Pancreas (tissue), 10 donors: ENCODE results near the gene CUX1. TPM values are rescaled to one million over a fixed set of nuclear protein-coding genes. Genes with fewer than 3 reads are reported as not detected.
A peak's percentile ranks its signal among the peaks of the same experiment; 100 is the strongest.

Source experiments
- ATAC-seq, 4 donors: fragments of 200-7000 bp; cut with Tn5 transposase; one replicate each; pipeline versions ENCODE4 v1.8.0 to v1.9.1; 2020; ENCODE audit warnings: mild to moderate bottlenecking in 4 of 4, moderate library complexity in 4 of 4
- DNase-seq, 6 donors: peaks; one replicate each; pipeline ENCODE4 v3.0.0-alpha.2; 2020
- FAIRE-seq: peaks from 2 replicates; lab custom pipeline; 2012; peaks lifted over from hg19 to GRCh38; lab: Jason Lieb, UNC
- H3K27ac ChIP-seq, 4 donors: fragments of 200-600 bp; sonication (generic); 1 replicate in 3 of 4; 2 replicates in 1 of 4; pipeline versions ENCODE4 v1.5.0 to v1.8.0; 2020
- H3K27me3 ChIP-seq, 4 donors: fragments of 200-600 bp; one replicate each; pipeline ENCODE4 v1.8.0; 2021
- H3K36me3 ChIP-seq, 3 donors: fragments of 200-600 bp; sonication (generic) in 1 of 3; one replicate each; pipeline versions ENCODE4 v1.5.0 to v1.8.0; 2020 to 2021
- H3K4me1 ChIP-seq, 3 donors: fragments of 200-600 bp; one replicate each; pipeline ENCODE4 v1.8.0; 2021
- H3K4me3 ChIP-seq, 4 donors: fragments of 200-600 bp; sonication (generic) in 2 of 4; one replicate each; pipeline versions ENCODE4 v1.5.0 to v1.8.0; 2020 to 2021
- H3K9me3 ChIP-seq, 4 donors: fragments of 200-600 bp; one replicate each; pipeline ENCODE4 v1.8.0; 2021
- WGBS, 2 donors: extraction: QIAGEN DNeasy Blood & Tissue Kit; methylation state at CpG; one replicate each; pipeline ENCODE4 v1.1.7; 2013; 5-methylcytosine and 5-hydroxymethylcytosine counted together
- intact Hi-C, 3 donors: fragments of 100-400 bp; cut with DNase I; formaldehyde crosslinking; loops; one replicate each; pipeline versions ENCODE4 v1.11.1 to v1.14.2; 2022
- polyA plus RNA-seq, 2 donors: library from polyadenylated mRNA; stranded (reverse); fragments of 200-250 nt; gene quantifications; one replicate each; pipeline ENCODE4 v1.2.3, GENCODE V29; 2013
- total RNA-seq, 6 donors: library from RNA; stranded (reverse); fragmentation: NEBNext Ultra II Directional in 4 of 6; extraction: Animal tissue kit (Norgen Biotek cat#: 25700) in 4 of 6; gene quantifications; one replicate each; pipeline versions ENCODE4 v1.2.1 to v1.2.4, GENCODE V29; 2021 to 2023
- TF ChIP-seq, protein P1 (sequence below), 4 donors: fragments of 200-600 bp; sonication (generic) in 3 of 4; IDR thresholded peaks; one replicate each; pipeline versions ENCODE4 v1.5.0 to v1.8.0; 2021; ENCODE audit warnings: antibody characterized with exemption in 4 of 4
- donor health status: healthy with polysubstance abuse.
- donor health status: DM: no; HTN: no; CAD: no; lungs with moderate emphysema.
- donor health status: DM: no; HTN: no; CAD: no.
- donor health status: control.
- donor health status: control.
- donor health status: Bipolar disorder and iron deficiency.
- donor health status: DM: yes; HTN: yes; CAD: no.
- donor health status: DM: no; HTN: no; CAD: no.
- donor health status: DM: no; HTN: no; CAD: no.
- donor health status: DM: yes; HTN: yes; CAD: no.

CUX1 gene
- total and polyA plus RNA-seq, 8 donors = 18.9 to 61.2 (median 45.1) TPM

DNA sequence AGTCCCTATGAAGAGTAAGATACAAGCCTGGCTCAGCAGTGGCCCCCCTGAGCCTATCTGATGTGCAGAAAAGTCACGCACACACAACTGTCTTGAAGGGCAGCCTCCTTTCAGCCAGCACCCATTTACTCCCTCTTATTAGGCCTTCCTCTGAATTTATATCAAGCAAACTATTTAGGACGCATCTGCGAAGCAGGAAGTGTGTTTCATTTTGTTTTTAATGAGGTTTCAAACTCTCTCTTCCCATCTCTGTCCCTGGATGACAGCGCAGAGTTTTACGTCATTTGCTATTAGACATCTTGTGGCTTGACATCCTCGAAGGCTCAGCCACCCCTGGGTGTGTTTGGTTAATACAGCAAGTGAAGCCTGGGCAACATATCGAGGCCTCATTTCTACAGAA, 79.5 kb downstream of the CUX1 start:
- intact Hi-C loops = no loop called here
- 91 to 93% methylated on average over 7 of the region's 7 CpGs for WGBS, 2 donors
- H3K27ac ChIP-seq = no peak overlapping the region
- no peak for FAIRE-seq
- H3K4me3 ChIP-seq = no peak overlapping the region
- no peaks in the 10 kb centered on the region for H3K36me3 ChIP-seq
- DNase-seq = no peak
- H3K9me3 ChIP-seq = no peaks in the 10 kb centered on the region
- TF ChIP-seq, protein P1, sequence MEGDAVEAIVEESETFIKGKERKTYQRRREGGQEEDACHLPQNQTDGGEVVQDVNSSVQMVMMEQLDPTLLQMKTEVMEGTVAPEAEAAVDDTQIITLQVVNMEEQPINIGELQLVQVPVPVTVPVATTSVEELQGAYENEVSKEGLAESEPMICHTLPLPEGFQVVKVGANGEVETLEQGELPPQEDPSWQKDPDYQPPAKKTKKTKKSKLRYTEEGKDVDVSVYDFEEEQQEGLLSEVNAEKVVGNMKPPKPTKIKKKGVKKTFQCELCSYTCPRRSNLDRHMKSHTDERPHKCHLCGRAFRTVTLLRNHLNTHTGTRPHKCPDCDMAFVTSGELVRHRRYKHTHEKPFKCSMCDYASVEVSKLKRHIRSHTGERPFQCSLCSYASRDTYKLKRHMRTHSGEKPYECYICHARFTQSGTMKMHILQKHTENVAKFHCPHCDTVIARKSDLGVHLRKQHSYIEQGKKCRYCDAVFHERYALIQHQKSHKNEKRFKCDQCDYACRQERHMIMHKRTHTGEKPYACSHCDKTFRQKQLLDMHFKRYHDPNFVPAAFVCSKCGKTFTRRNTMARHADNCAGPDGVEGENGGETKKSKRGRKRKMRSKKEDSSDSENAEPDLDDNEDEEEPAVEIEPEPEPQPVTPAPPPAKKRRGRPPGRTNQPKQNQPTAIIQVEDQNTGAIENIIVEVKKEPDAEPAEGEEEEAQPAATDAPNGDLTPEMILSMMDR (IDR thresholded peaks at IDR 0.05) = no peak
- no peak for ATAC-seq
- no peaks in the 10 kb centered on the region for H3K27me3 ChIP-seq
- peaks cover 0 to 2% (median 0%) of the 10 kb centered on the region in 3 donors for H3K4me1 ChIP-seq

DNA sequence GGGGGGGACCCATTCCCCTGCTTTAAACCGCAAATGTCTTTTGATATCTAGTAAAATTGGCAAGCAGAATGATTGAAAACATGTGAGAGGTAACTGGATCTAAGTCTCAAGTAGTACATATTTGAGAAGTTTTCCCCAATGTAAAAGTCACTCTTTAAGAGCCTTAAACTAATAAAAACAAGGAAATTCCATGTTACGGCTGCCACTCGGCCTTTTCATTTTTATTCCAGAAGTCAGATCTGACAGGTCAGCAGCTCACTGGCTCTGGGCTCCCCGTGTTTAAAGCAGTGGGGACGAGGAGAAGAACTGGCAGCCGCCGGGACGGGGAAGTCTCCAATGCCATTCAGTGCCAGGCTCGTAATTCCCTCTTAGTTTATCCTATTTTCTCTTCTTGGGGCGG, 80.7 kb downstream of the CUX1 start:
- H3K27ac ChIP-seq = no peak overlapping the region
- FAIRE-seq = no peak
- no peaks in the 10 kb centered on the region for H3K9me3 ChIP-seq
- H3K36me3 ChIP-seq = no peaks in the 10 kb centered on the region
- intact Hi-C loops = no loop called here
- no peak for DNase-seq
- H3K27me3 ChIP-seq = no peaks in the 10 kb centered on the region
- no peak for ATAC-seq
- TF ChIP-seq, protein P1 (IDR thresholded peaks at IDR 0.05) = no peak
- no peak overlapping the region for H3K4me3 ChIP-seq
- peaks cover 0 to 2% (median 0%) of the 10 kb centered on the region in 3 donors for H3K4me1 ChIP-seq
- WGBS, 2 donors = 93 to 97% methylated on average over 10 of the region's 10 CpGs

- H3K36me3 ChIP-seq = no peaks in the 10 kb centered on the region
- DNase-seq (no peak), ATAC-seq (no peak), FAIRE-seq (no peak)
- intact Hi-C loops = no loop called here
- TF ChIP-seq, protein P1 (IDR thresholded peaks at IDR 0.05) = no peak
- no peak overlapping the region for H3K4me3 ChIP-seq
- 64 to 70% methylated on average over 7 of the region's 7 CpGs for WGBS, 2 donors
- no peaks in the 10 kb centered on the region for H3K27me3 ChIP-seq
- no peaks in the 10 kb centered on the region for H3K9me3 ChIP-seq
- H3K27ac ChIP-seq = no peak overlapping the region
- peaks cover 0 to 2% (median 0%) of the 10 kb centered on the region in 3 donors for H3K4me1 ChIP-seq
Measured at GRCh38 chr7:101899616-101900015, 82.2 kb downstream of the CUX1 start.

DNA sequence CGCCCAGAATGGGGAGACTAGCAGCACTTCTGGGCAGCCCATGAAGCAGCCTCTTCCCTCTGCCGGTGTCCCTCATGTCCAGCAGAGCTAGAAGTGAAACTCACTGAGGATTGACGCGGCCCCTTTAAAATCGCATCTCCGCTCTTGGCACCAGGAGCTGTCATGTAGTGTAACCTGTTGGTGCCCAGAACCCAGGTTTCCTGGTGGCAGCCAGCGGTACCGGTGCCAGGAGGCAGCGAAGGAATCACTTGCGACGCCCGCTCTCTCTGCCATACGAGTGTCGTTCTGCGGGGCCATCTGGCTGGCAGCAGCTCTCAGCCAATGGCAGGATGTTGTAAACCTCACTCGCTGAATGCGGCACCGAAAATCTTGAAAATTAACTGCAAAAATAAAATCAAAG, 82.7 kb downstream of the CUX1 start:
- FAIRE-seq (no peak), ATAC-seq (peak in 2 of 4 donors; percentile 19 to 21), DNase-seq (no peak)
- peaks cover 0 to 2% (median 0%) of the 10 kb centered on the region in 3 donors for H3K4me1 ChIP-seq
- H3K4me3 ChIP-seq = no peak overlapping the region
- H3K27ac ChIP-seq = no peak overlapping the region
- intact Hi-C loops = no loop called here
- TF ChIP-seq, protein P1 (IDR thresholded peaks at IDR 0.05) = no peak
- H3K27me3 ChIP-seq = no peaks in the 10 kb centered on the region
- H3K36me3 ChIP-seq = no peaks in the 10 kb centered on the region
- H3K9me3 ChIP-seq = no peaks in the 10 kb centered on the region
- WGBS, 2 donors = 93 to 95% methylated on average over 18 of the region's 18 CpGs

DNA sequence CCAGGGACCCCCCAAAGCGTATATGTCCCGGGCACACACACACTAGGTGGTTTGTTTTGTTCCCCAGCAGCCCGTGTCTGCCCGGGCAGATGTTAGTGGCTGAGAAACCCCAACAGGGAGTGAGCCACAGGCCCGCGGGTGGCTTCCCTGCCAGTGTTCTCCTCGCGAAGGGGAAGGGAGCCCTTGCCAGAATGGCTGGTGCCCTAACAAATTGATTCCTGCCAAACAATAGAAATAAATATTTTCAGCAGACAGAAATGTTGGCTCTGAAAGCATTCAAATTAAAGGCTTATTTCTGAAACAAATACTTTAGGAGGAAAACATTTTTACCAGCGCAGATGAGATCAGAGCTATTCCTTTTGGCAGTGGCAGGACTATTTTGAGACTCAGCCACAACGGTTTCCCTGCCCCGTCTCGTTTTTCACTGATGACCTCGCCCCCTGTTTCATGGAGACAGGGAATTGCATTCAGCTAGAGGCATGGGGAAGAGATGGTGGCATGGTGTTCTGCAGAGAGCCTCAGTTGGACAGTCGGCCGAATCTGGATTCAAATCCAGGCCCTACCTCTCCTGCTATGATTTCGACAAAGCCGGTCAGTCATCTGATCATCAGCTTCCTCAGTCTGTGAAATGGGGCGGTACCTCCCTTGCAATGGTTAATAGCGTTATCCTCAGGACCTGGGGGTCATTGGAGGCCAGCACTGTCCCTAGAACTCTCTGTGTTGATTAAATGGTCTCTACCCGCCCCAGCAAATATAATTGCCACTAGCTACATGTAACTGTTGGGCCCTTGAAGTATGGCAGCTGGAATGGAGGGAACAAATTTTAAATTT, 84.5 kb downstream of the CUX1 start:
- WGBS, 2 donors = 73 to 79% methylated on average over 20 of the region's 20 CpGs
- H3K27me3 ChIP-seq = no peaks in the 10 kb centered on the region
- no peak overlapping the region for H3K27ac ChIP-seq
- FAIRE-seq (no peak), ATAC-seq (peak in 1 of 4 donors; percentile 27), DNase-seq (no peak)
- peaks cover 0 to 2% (median 0%) of the 10 kb centered on the region in 3 donors for H3K4me1 ChIP-seq
- TF ChIP-seq, protein P1 (IDR thresholded peaks at IDR 0.05) = no peak
- H3K36me3 ChIP-seq = no peaks in the 10 kb centered on the region
- intact Hi-C loops = no loop called here
- no peaks in the 10 kb centered on the region for H3K9me3 ChIP-seq
- no peak overlapping the region for H3K4me3 ChIP-seq
